HCT116 (cell line): ENCODE results near the gene RAET1G. TPM values are rescaled to one million over a fixed set of nuclear protein-coding genes. Genes with fewer than 3 reads are reported as not detected.

ENCODE experiments used
- ATAC-seq: fragments of 200-7000 bp; cut with Tn5 transposase; 2 replicates; pipeline ENCODE4 v1.9.1; 2020; ENCODE audit warnings: mild to moderate bottlenecking, moderate library complexity
- BruUV-seq: library from RNA; stranded (reverse); fragments of 400-500 nt; replicated peaks from 2 replicates; lab custom pipeline; 2021; lab: Mats Ljungman, UMichigan
- CTCF ChIA-PET: fragments of 300-600 bp; sonication (Branson Sonifier 250); formaldehyde crosslinking; loops from one replicate; lab custom pipeline; 2021; ENCODE audit warnings: antibody characterized with exemption; lab: Charles Lee
- POLR2A ChIA-PET: fragments of 300-600, 350-600 bp; sonication (Branson Sonifier 250); formaldehyde crosslinking; loops from one replicate; lab custom pipeline; 2021; ENCODE audit warnings: antibody characterized with exemption; lab: Charles Lee
- RAD21 ChIA-PET, 2 experiments: fragments of 300-600 bp; sonication (Branson Sonifier 250); formaldehyde crosslinking; loops; one replicate each; lab custom pipeline; 2023; ENCODE audit warnings: low total read pairs in 2 of 2; ENCODE audit not compliant: uncharacterized antibody in 2 of 2, unreplicated experiment in 2 of 2, low non-redundant PET in 1 of 2; lab: Charles Lee
- DNase-seq: peaks from one replicate; pipeline ENCODE4 v3.0.0-alpha.2; 2010; ENCODE audit warnings: low read depth, low spot score
- H2AFZ ChIP-seq: fragments of 200-600 bp; shearing (Covaris generic), sonication (generic); 2 replicates; pipeline ENCODE4 v1.6.1; 2017; ENCODE audit warnings: low read depth, mixed run types, mixed read lengths, antibody characterized with exemption, low read length; ENCODE audit not compliant: poor library complexity, severe bottlenecking
- H3K27ac ChIP-seq: 2 replicates; pipeline ENCODE4 v1.5.1; 2012; ENCODE audit warnings: low read depth, low read length
- H3K27me3 ChIP-seq: fragments of 200-600 bp; sonication (generic); 2 replicates; pipeline ENCODE4 v1.6.1; 2016; ENCODE audit warnings: mixed run types, low read length, mixed read lengths; ENCODE audit not compliant: insufficient read depth
- H3K36me3 ChIP-seq, 2 experiments: fragments of 200-500 bp in 1 of 2; fragments of 200-600 bp in 1 of 2; sonication (Bioruptor generic) in 1 of 2; sonication (generic) in 1 of 2; 2 replicates each; pipeline versions ENCODE4 v1.5.1 to v1.6.1; 2014 to 2016; ENCODE audit warnings: low read length in 2 of 2, inconsistent platforms in 1 of 2, mixed read lengths in 1 of 2, mixed run types in 1 of 2; ENCODE audit not compliant: insufficient read depth in 2 of 2, control insufficient read depth in 1 of 2
- H3K4me1 ChIP-seq, 2 experiments: fragments of 200-600 bp in 1 of 2; sonication (generic) in 1 of 2; 2 replicates each; pipeline versions ENCODE4 v1.5.1 to v1.6.1; 2012 to 2017; ENCODE audit warnings: low read length in 2 of 2, inconsistent platforms in 1 of 2, mild to moderate bottlenecking in 1 of 2, mixed read lengths in 1 of 2, mixed run types in 1 of 2, moderate library complexity in 1 of 2; ENCODE audit not compliant: insufficient read depth in 2 of 2, control insufficient read depth in 1 of 2
- H3K4me2 ChIP-seq: fragments of 200-600 bp; sonication (generic); 2 replicates; pipeline ENCODE4 v1.6.1; 2017; ENCODE audit warnings: mixed run types, low read length, mixed read lengths
- H3K4me3 ChIP-seq, 2 experiments: fragments of 200-600 bp in 1 of 2; sonication (generic) in 1 of 2; replicated peaks in 1 of 2; 2 replicates each; pipeline ENCODE4 v1.5.1; 2011 to 2016; ENCODE audit warnings: low read length in 2 of 2, control low read depth in 1 of 2, low read depth in 1 of 2, mild to moderate bottlenecking in 1 of 2, mixed read lengths in 1 of 2, mixed run types in 1 of 2
- H3K79me2 ChIP-seq: fragments of 200-600 bp; sonication (generic); 2 replicates; pipeline ENCODE4 v1.6.1; 2017; ENCODE audit warnings: mild to moderate bottlenecking, mixed run types, low read length, moderate library complexity, mixed read lengths; ENCODE audit not compliant: insufficient read depth
- H3K9ac ChIP-seq: fragments of 200-600 bp; sonication (generic); 2 replicates; pipeline ENCODE4 v1.6.1; 2016; ENCODE audit warnings: low read length, mixed read lengths
- H3K9me2 ChIP-seq: fragments of 200-600 bp; sonication (generic), shearing (Covaris generic); 2 replicates; pipeline ENCODE4 v1.6.1; 2017; ENCODE audit warnings: mixed run types, mild to moderate bottlenecking, moderate library complexity; ENCODE audit not compliant: insufficient read depth
- H3K9me3 ChIP-seq, 2 experiments: fragments of 200-500 bp in 1 of 2; fragments of 200-600 bp in 1 of 2; sonication (Bioruptor generic) in 1 of 2; sonication (generic) in 1 of 2; 2 replicates each; pipeline ENCODE4 v1.6.1; 2014 to 2017; ENCODE audit warnings: low read length in 2 of 2, mixed read lengths in 2 of 2, inconsistent platforms in 1 of 2, low read depth in 1 of 2, mild to moderate bottlenecking in 1 of 2, mixed run types in 1 of 2, moderate library complexity in 1 of 2; ENCODE audit not compliant: control insufficient read depth in 1 of 2, insufficient read depth in 1 of 2
- H4K20me1 ChIP-seq: fragments of 200-600 bp; sonication (generic), shearing (Covaris generic); 2 replicates; pipeline ENCODE4 v1.6.1; 2017; ENCODE audit warnings: mixed run types, mild to moderate bottlenecking, moderate library complexity; ENCODE audit not compliant: insufficient read depth
- ATF3 ChIP-seq: IDR thresholded peaks from 2 replicates; pipeline ENCODE4 v1.6.1; 2012
- CEBPB ChIP-seq: IDR thresholded peaks from 2 replicates; pipeline ENCODE4 v1.6.1; 2012; ENCODE audit warnings: low read depth
- EGR1 ChIP-seq: IDR thresholded peaks from 2 replicates; pipeline ENCODE4 v1.6.1; 2012; ENCODE audit warnings: low read depth
- FOSL1 ChIP-seq: IDR thresholded peaks from 2 replicates; pipeline ENCODE4 v1.6.1; 2012; ENCODE audit warnings: low read depth
- POLR2A ChIP-seq: IDR thresholded peaks from 2 replicates; pipeline ENCODE4 v1.7.0; 2011; ENCODE audit warnings: borderline replicate concordance; ENCODE audit not compliant: insufficient read depth, insufficient read length; ENCODE audit errors: extremely low read depth
- RAD21 ChIP-seq: IDR thresholded peaks from 2 replicates; pipeline ENCODE4 v1.6.1; 2012; ENCODE audit warnings: low read depth, mild to moderate bottlenecking
- REST ChIP-seq: IDR thresholded peaks from 2 replicates; pipeline ENCODE4 v1.6.1; 2012; ENCODE audit warnings: low read depth
- TCF7L2 ChIP-seq: IDR thresholded peaks from 2 replicates; pipeline ENCODE4 v1.7.0; 2011; ENCODE audit warnings: borderline replicate concordance, inconsistent platforms; ENCODE audit not compliant: insufficient read depth, insufficient read length; ENCODE audit errors: extremely low read depth
- ZBTB33 ChIP-seq: IDR thresholded peaks from 2 replicates; pipeline ENCODE4 v1.6.1; 2011; ENCODE audit warnings: mild to moderate bottlenecking, low read length, moderate library complexity; ENCODE audit not compliant: insufficient replicate concordance; ENCODE audit errors: extremely low read depth
- ZFX ChIP-seq: fragments of 450-650 bp; IDR thresholded peaks from 2 replicates; pipeline ENCODE4 v1.6.1; 2017
- intact Hi-C: fragments of 100-400 bp; cut with micrococcal nuclease; formaldehyde crosslinking; loops from 2 replicates; pipeline ENCODE4 v1.10.0; 2022
- total RNA-seq: library from RNA; stranded (reverse); gene quantifications from one replicate; pipeline ENCODE4 v1.2.1, GENCODE V29; 2021; ENCODE audit not compliant: unreplicated experiment

The RAET1G gene
- total RNA-seq, 1 experiment from 2014 or later, result 0.37 TPM

- Histone ChIP-seq H3K4me3 (no peak overlapping the region), H4K20me1 (no peaks in the 10 kb centered on the region), H3K27ac (no peak overlapping the region), H3K9me2 (no peaks in the 10 kb centered on the region), H3K36me3 (no peaks in the 10 kb centered on the region), H3K9me3 (no peaks in the 10 kb centered on the region), H3K4me2 (no peak overlapping the region), H3K79me2 (no peaks in the 10 kb centered on the region), H2AFZ (no peak overlapping the region), H3K4me1 (peaks cover 0 to 3% of the 10 kb centered on the region in 2 experiments; a peak in 1 of 4 replicates), H3K27me3 (no peaks in the 10 kb centered on the region), H3K9ac (no peak overlapping the region)
- DNase-seq, result no peak
- ChIA-PET CTCF (interaction anchor here (1.3 kb wide), 1 partner anchor 81 kb away, joined by 3 read pairs; no protein-coding TSS in a partner anchor), POLR2A (no interaction called here), RAD21 (no interaction called here)
- no TSS peak for BruUV-seq
- no peak for TF ChIP-seq EGR1
- no peak for TF ChIP-seq TCF7L2
- TF ChIP-seq ATF3, result no peak
- no peak for TF ChIP-seq ZBTB33
- no peak for TF ChIP-seq FOSL1
- TF ChIP-seq POLR2A, result no peak
- TF ChIP-seq CEBPB, result no peak
- TF ChIP-seq ZFX, result no peak
- no peak for TF ChIP-seq REST
- TF ChIP-seq RAD21, result no peak
- intact Hi-C loops, result loop anchor here (2.0 kb wide), 2 partner anchors 81 to 459 kb away; no protein-coding TSS in a partner anchor
- ATAC-seq, result no peak
Measured at GRCh38 chr6:149935668-149936067, 12.7 kb upstream of the RAET1G start.
